K562 (cell line): Measurements from ENCODE around the gene TMEM176B. TPM values are rescaled to one million over a fixed set of nuclear protein-coding genes. Genes with fewer than 3 reads are reported as not detected.

Source experiments
- ATAC-seq: fragments of 200-7000 bp; cut with Tn5 transposase; 3 replicates; pipeline ENCODE4 v1.9.1; 2020; ENCODE audit warnings: moderate library complexity
- BruUV-seq: library from RNA; stranded (reverse); fragments of 400-500 nt; replicated peaks from 2 replicates; lab custom pipeline; 2021; lab: Mats Ljungman, UMichigan
- CTCF ChIA-PET: fragments of 300-600 bp; formaldehyde crosslinking; extraction: SDS; loops from one replicate; lab custom pipeline; 2021; ENCODE audit warnings: low intra/inter-chr PET ratio; lab: Yijun Ruan, JAX
- POLR2A ChIA-PET: fragments of 300-600, 350-650 bp; sonication (Branson Sonifier 250); formaldehyde crosslinking; extraction: SDS; loops from one replicate; lab custom pipeline; 2021; ENCODE audit warnings: antibody characterized with exemption, inconsistent platforms; lab: Yijun Ruan, JAX
- DNase-seq, 4 experiments: peaks; one replicate each; pipeline versions ENCODE4 v3.0.0 to v3.0.0-alpha.2; 2011 to 2018; ENCODE audit warnings: low spot score in 3 of 4, mixed read lengths in 3 of 4; ENCODE audit errors: extremely low read depth in 1 of 4
- FAIRE-seq: peaks from 2 replicates; lab custom pipeline; 2011; peaks lifted over from hg19 to GRCh38; lab: Jason Lieb, UNC
- H2AFZ ChIP-seq: 2 replicates; pipeline ENCODE4 v1.6.0; 2011; ENCODE audit warnings: low read depth, low read length, control low read depth, inconsistent platforms
- H3K27ac ChIP-seq: fragments of 200-600 bp; 3 replicates; pipeline ENCODE4 v1.8.0; 2011; ENCODE audit warnings: low read depth, mild to moderate bottlenecking, control low read depth, inconsistent platforms, low read length, moderate library complexity, mixed read lengths; ENCODE audit errors: extremely low read depth
- H3K27me3 ChIP-seq, 2 experiments: fragments of 300-600 bp in 1 of 2; 2 replicates in 1 of 2; 3 replicates in 1 of 2; pipeline versions ENCODE4 v1.6.0 to v1.8.0; 2011; ENCODE audit warnings: inconsistent platforms in 2 of 2, low read length in 2 of 2, mild to moderate bottlenecking in 1 of 2, mixed read lengths in 1 of 2, moderate library complexity in 1 of 2; ENCODE audit not compliant: control insufficient read depth in 2 of 2, insufficient read depth in 2 of 2
- H3K36me3 ChIP-seq: fragments of 300-600 bp; 3 replicates; pipeline ENCODE4 v1.8.0; 2011; ENCODE audit warnings: mild to moderate bottlenecking, low read length, inconsistent platforms; ENCODE audit not compliant: control insufficient read depth, insufficient read depth
- H3K4me1 ChIP-seq, 2 experiments: fragments of 200-600 bp in 1 of 2; replicated peaks in 1 of 2; 2 replicates in 1 of 2; 3 replicates in 1 of 2; pipeline versions ENCODE4 v1.5.1 to v1.8.0; 2011; ENCODE audit warnings: inconsistent platforms in 2 of 2, low read length in 2 of 2, mild to moderate bottlenecking in 1 of 2, mixed read lengths in 1 of 2, moderate library complexity in 1 of 2; ENCODE audit not compliant: control insufficient read depth in 2 of 2, insufficient read depth in 2 of 2
- H3K4me2 ChIP-seq: 2 replicates; pipeline ENCODE4 v1.6.1; 2011; ENCODE audit warnings: low read length, control low read depth, inconsistent platforms, mixed read lengths; ENCODE audit not compliant: insufficient read depth
- H3K4me3 ChIP-seq: fragments of 200-600 bp; sonication (generic), shearing (Covaris generic); 2 replicates; pipeline ENCODE4 v1.5.1; 2016; ENCODE audit warnings: control low read depth, inconsistent platforms
- H3K79me2 ChIP-seq: fragments of 200-600 bp; 3 replicates; pipeline ENCODE4 v1.8.0; 2011; ENCODE audit warnings: low read length, inconsistent platforms; ENCODE audit not compliant: control insufficient read depth, insufficient read depth
- H3K9ac ChIP-seq, 2 experiments: 2 replicates each; pipeline versions ENCODE4 v1.6.0 to v1.6.1; 2011; ENCODE audit warnings: low read depth in 2 of 2, low read length in 2 of 2, control low read depth in 1 of 2, inconsistent platforms in 1 of 2, mild to moderate bottlenecking in 1 of 2, mixed read lengths in 1 of 2; ENCODE audit not compliant: insufficient read depth in 1 of 2
- H3K9me1 ChIP-seq: one replicate; pipeline ENCODE4 v1.6.0; 2011; ENCODE audit warnings: inconsistent platforms, mild to moderate bottlenecking, low read length, moderate library complexity; ENCODE audit not compliant: control insufficient read depth, insufficient read depth
- H3K9me3 ChIP-seq: replicated peaks from 2 replicates; pipeline ENCODE4 v1.5.1; 2011; ENCODE audit warnings: low read depth, low read length, inconsistent platforms; ENCODE audit not compliant: control insufficient read depth, insufficient read depth
- H4K20me1 ChIP-seq: replicated peaks from 2 replicates; pipeline ENCODE4 v1.6.1; 2011; ENCODE audit warnings: low read length, inconsistent platforms, mixed read lengths; ENCODE audit not compliant: control insufficient read depth, insufficient read depth
- BRCA1 ChIP-seq, 2 experiments: fragments of 450-650 bp in 1 of 2; sonication (generic) in 1 of 2; formaldehyde crosslinking in 1 of 2; IDR thresholded peaks; 2 replicates each; pipeline versions ENCODE4 v1.5.0 to v1.6.1; 2017 to 2020; ENCODE audit warnings: mild to moderate bottlenecking in 1 of 2, missing genetic modification reagents in 1 of 2
- EGR1 ChIP-seq: fragments of 450-650 bp; conservative IDR thresholded peaks from 2 replicates; pipeline ENCODE4 v1.6.1; 2017; ENCODE audit warnings: mild to moderate bottlenecking
- EZH2 ChIP-seq: IDR thresholded peaks from 2 replicates; pipeline ENCODE4 v1.6.1; 2012; ENCODE audit warnings: low read depth, mild to moderate bottlenecking, inconsistent platforms, low read length, borderline replicate concordance
- HDGF ChIP-seq: fragments of 450-650 bp; IDR thresholded peaks from 2 replicates; pipeline ENCODE4 v1.6.1; 2016
- ILK ChIP-seq: fragments of 450-650 bp; IDR thresholded peaks from 2 replicates; pipeline ENCODE4 v1.6.1; 2016; ENCODE audit warnings: missing genetic modification characterization, low read depth, mild to moderate bottlenecking, missing compliant biosample characterization, moderate library complexity, borderline replicate concordance
- PBX2 ChIP-seq, 2 experiments: IDR thresholded peaks in 1 of 2; conservative IDR thresholded peaks in 1 of 2; 2 replicates each; pipeline ENCODE4 v1.6.1; 2016; ENCODE audit warnings: low read depth in 2 of 2, mild to moderate bottlenecking in 1 of 2, missing compliant biosample characterization in 1 of 2, missing genetic modification characterization in 1 of 2, moderate library complexity in 1 of 2
- PPARD ChIP-seq: fragments of 250-450 bp; sonication (Bioruptor Pico); IDR thresholded peaks from 2 replicates; pipeline ENCODE4 v1.8.0; 2022; ENCODE audit warnings: inconsistent platforms, mild to moderate bottlenecking, moderate library complexity
- SMAD4 ChIP-seq: fragments of 250-450 bp; sonication (Bioruptor Pico); conservative IDR thresholded peaks from 2 replicates; pipeline ENCODE4 v1.8.0; 2021; ENCODE audit warnings: inconsistent platforms, mild to moderate bottlenecking, moderate library complexity
- SPI1 ChIP-seq: IDR thresholded peaks from 2 replicates; pipeline ENCODE4 v1.6.1; 2011; ENCODE audit warnings: low read depth, low read length, control low read depth, borderline replicate concordance
- U2AF1 ChIP-seq: fragments of 200-400 bp; formaldehyde crosslinking; optimal IDR thresholded peaks from 2 replicates; pipeline ENCODE3; 2017; ENCODE audit warnings: mild to moderate bottlenecking, low read depth, low read length, moderate library complexity
- ZNF583 ChIP-seq: fragments of 250-450 bp; sonication (Bioruptor Pico); IDR thresholded peaks from 2 replicates; pipeline ENCODE4 v1.4.0; 2020
- ZNF589 ChIP-seq: fragments of 200-800 bp; sonication (Bioruptor generic); IDR thresholded peaks from 2 replicates; pipeline ENCODE4 v1.6.1; 2016; ENCODE audit warnings: low read depth, missing genetic modification characterization, missing compliant biosample characterization
- ZNF707 ChIP-seq: fragments of 250-450 bp; sonication (Bioruptor Pico); conservative IDR thresholded peaks from 2 replicates; pipeline ENCODE4 v1.8.0; 2022; ENCODE audit warnings: inconsistent platforms, mild to moderate bottlenecking, moderate library complexity
- WGBS: fragments of 100-300 bp; shearing (Covaris generic); methylation state at CpG from one replicate; pipeline ENCODE4 v1.1.6; 2016; ENCODE audit warnings: low coverage, mixed read lengths; ENCODE audit not compliant: insufficient coverage; ENCODE audit errors: missing lambda C conversion rate; 5-methylcytosine and 5-hydroxymethylcytosine counted together
- in situ Hi-C: fragments of 300-500 bp; cut with MboI; formaldehyde crosslinking; loops from 4 replicates; pipeline ENCODE4 v1.15.0; 2018; ENCODE audit warnings: inconsistent platforms, mixed read lengths
- intact Hi-C: fragments of 100-400 bp; cut with micrococcal nuclease; formaldehyde crosslinking; loops from 2 replicates; pipeline ENCODE4 v1.14.2; 2022
- polyA plus RNA-seq, 8 experiments: library from polyadenylated mRNA; depleted of rRNA in 4 of 8; stranded (reverse) in 5 of 8; unstranded in 3 of 8; fragments of >200 nt; fragmentation: Nextera tagmentation in 2 of 8; fragmentation: Illumina TruSeq in 1 of 8; extraction: Ambion mirVana in 2 of 8; extraction: Trizol in 1 of 8; gene quantifications; 2 replicates each; pipeline versions ENCODE4 v1.2.1 to v1.2.3, GENCODE V29; 2011 to 2014; ENCODE audit warnings: inconsistent platforms in 1 of 8, missing spikeins in 1 of 8
- total RNA-seq, 7 experiments: library from RNA; depleted of rRNA in 6 of 7; stranded (reverse); fragments of >200 nt in 6 of 7; fragmentation: Illumina TruSeq in 2 of 7; extraction: Trizol in 2 of 7; gene quantifications; 2 replicates each; pipeline versions ENCODE4 v1.2.1 to v1.2.3, GENCODE V29; 2011 to 2021; ENCODE audit warnings: low replicate concordance in 1 of 7

TMEM176B gene
- total and polyA plus RNA-seq, 9 of the 15 experiments (the other 6 are each of a cell fraction or from before 2014, with no cell fraction given) = 0.19 to 0.60 TPM; not detected in 7

GRCh38 chr7:150753826-150754603 lies 46.1 kb downstream of the TMEM176B start (continued):
- no peak for TF ChIP-seq ZNF589 (CRISPR knock-in tag)
- no peak for TF ChIP-seq PBX2 (CRISPR knock-in tag; IDR thresholded peaks at IDR 0.05; ENCODE audit: low read depth)
- no peak for TF ChIP-seq PBX2 (tag; conservative IDR thresholded peaks at IDR 0.05; ENCODE audit: low read depth)
- TF ChIP-seq HDGF = no peak
- no peak for TF ChIP-seq ZNF583 (CRISPR knock-in tag)
- TF ChIP-seq EGR1 = no peak

- Histone ChIP-seq H3K9me1 (no peaks in the 10 kb centered on the region), H2AFZ (no peak overlapping the region), H3K4me2 (no peak overlapping the region), H3K4me3 (no peak overlapping the region), H3K27me3 (peaks cover 9 to 23% of the 10 kb centered on the region in 2 experiments), H4K20me1 (no peaks in the 10 kb centered on the region), H3K9ac (no peak overlapping the region), H3K36me3 (no peaks in the 10 kb centered on the region), H3K27ac (no peak overlapping the region), H3K4me1 (no peaks in the 10 kb centered on the region), H3K9me3 (no peaks in the 10 kb centered on the region), H3K79me2 (no peaks in the 10 kb centered on the region)
- no peak for FAIRE-seq
- TF ChIP-seq ZNF707 (CRISPR knock-in tag) (no peak), SPI1 (no peak), U2AF1 (no peak), SMAD4 (CRISPR knock-in tag) (no peak), BRCA1 (IDR thresholded peaks at IDR 0.05) (no peak), BRCA1 (CRISPR knock-in tag; IDR thresholded peaks at IDR 0.05) (no peak), PPARD (no peak), ILK (tag) (no peak), EZH2 (no peak)
- WGBS = 2% methylated on average over 6 of the region's 6 CpGs
- intact Hi-C loops (loop anchor here (10.0 kb wide), 2 partner anchors 228 to 398 kb away; no protein-coding TSS in a partner anchor), in situ Hi-C loops (loop anchor here (25.0 kb wide), 1 partner anchor 466 kb away; no protein-coding TSS in a partner anchor)
- no TSS peak for BruUV-seq
- no peak for ATAC-seq
- ChIA-PET CTCF (no interaction called here), POLR2A (interaction anchor here (0.7 to 1.0 kb wide), 2 partner anchors 9 to 11 kb away, joined by 3 read pairs; no protein-coding TSS in a partner anchor)
- peak in 1 of 4 experiments; percentile 3 for DNase-seq
These were observed 46.9 kb downstream of the TMEM176B start for GRCh38 chr7:150753239-150753638.
